Stomach smooth muscle (tissue), 2 donors: ENCODE measurements around the gene SMPD3.

Experiments
- H3K27ac ChIP-seq: one replicate; pipeline ENCODE4 v1.7.0; 2013; ENCODE audit warnings: mild to moderate bottlenecking, low read length, inconsistent platforms
- H3K27me3 ChIP-seq, 2 donors: one replicate each; pipeline ENCODE4 v1.7.0; 2013; ENCODE audit warnings: low read length in 2 of 2; ENCODE audit not compliant: insufficient read depth in 2 of 2, control insufficient read depth in 1 of 2
- H3K36me3 ChIP-seq, 2 donors: one replicate each; pipeline ENCODE4 v1.7.0; 2013; ENCODE audit warnings: low read length in 2 of 2; ENCODE audit not compliant: control insufficient read depth in 2 of 2, insufficient read depth in 2 of 2
- H3K4me1 ChIP-seq: one replicate; pipeline ENCODE4 v1.7.0; 2013; ENCODE audit warnings: low read length; ENCODE audit not compliant: control insufficient read depth, insufficient read depth
- H3K4me3 ChIP-seq, 2 donors: one replicate each; pipeline ENCODE4 v1.7.0; 2013; ENCODE audit warnings: low read length in 2 of 2
- H3K9ac ChIP-seq, 2 donors: one replicate each; pipeline ENCODE4 v1.7.0; 2013; ENCODE audit warnings: low read length in 2 of 2, mild to moderate bottlenecking in 1 of 2
- H3K9me3 ChIP-seq, 2 donors: one replicate each; pipeline ENCODE4 v1.7.0; 2013; ENCODE audit warnings: low read length in 2 of 2; ENCODE audit not compliant: control insufficient read depth in 2 of 2
- donor health status: healthy.
- donor health status: Pancreatic carcinoma.

Gene SMPD3

DNA sequence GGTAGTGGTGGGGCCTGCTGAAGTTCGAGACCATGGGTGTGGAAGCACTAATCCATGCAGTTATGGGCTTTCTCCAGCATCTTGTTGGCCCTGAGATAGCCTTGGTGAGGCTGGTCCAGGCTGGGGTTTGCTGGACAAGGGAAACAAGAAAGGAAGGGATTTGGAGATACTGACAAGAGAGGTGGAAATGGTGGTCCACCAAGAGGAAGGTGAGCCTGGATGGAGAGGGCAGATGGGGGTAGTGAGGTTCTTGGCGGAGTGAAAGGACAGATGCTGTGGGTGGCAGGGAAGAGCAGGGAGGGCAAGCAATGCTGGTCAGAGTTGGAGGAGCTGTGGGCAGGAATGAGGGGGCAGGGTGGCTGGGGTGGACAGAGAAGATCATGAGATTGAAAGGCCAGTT lies 5.5 kb upstream of the SMPD3 start:
- Histone ChIP-seq H3K36me3 (no peaks in the 10 kb centered on the region), H3K4me1 (peaks cover 1% of the 10 kb centered on the region), H3K27me3 (no peaks in the 10 kb centered on the region), H3K9ac (no peak overlapping the region), H3K4me3 (no peak overlapping the region), H3K27ac (no peak overlapping the region), H3K9me3 (no peaks in the 10 kb centered on the region)

DNA sequence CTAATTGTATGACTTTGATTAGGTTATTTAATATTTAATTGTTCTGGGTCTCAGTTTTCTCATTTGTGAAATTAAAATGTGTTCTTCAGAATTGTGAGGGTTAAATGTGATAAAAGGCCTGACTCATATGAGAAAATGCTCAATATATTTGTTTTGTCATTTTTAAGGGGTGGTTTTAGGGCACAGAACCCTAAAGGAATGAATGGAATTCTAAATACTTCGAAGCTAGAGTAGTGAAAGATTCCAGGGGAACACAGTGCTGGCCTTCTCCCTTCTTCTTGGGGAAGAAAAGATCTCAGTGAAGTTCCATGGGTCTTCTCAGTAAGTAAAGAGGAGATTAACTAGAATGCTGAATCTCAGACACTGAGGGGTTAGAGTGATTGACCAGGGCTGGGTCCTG lies 3.9 kb upstream of the SMPD3 start:
- Histone ChIP-seq H3K4me1 (peaks cover 15% of the 10 kb centered on the region), H3K9ac (no peak overlapping the region), H3K36me3 (no peaks in the 10 kb centered on the region), H3K4me3 (no peak overlapping the region), H3K27ac (no peak overlapping the region), H3K9me3 (no peaks in the 10 kb centered on the region), H3K27me3 (no peaks in the 10 kb centered on the region)

DNA sequence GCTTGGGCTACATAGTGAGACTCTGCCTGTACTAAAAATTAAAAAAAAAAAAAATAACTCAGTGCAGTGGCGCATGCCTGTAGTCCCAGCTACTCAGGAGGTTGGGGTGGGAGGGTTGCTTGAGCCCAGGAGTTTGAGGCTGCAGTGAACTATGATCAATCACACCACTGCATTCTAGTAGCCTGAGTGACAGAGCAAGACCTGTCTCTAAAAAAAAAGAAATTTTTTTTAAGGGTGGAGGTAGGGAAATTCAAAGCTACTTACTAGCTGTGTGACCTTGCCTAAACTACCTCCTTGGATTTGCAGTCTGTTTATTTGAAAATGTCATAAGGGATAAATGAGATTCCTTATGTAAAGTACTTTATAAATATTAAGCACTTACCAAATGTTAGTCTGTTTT lies 3.4 kb upstream of the SMPD3 start:
- H3K9ac ChIP-seq: no peak overlapping the region
- no peaks in the 10 kb centered on the region for H3K36me3 ChIP-seq
- H3K27me3 ChIP-seq: peaks cover 0 to 1% of the 10 kb centered on the region in 2 donors
- no peak overlapping the region for H3K27ac ChIP-seq
- peaks cover 19% of the 10 kb centered on the region for H3K4me1 ChIP-seq
- no peaks in the 10 kb centered on the region for H3K9me3 ChIP-seq
- H3K4me3 ChIP-seq: no peak overlapping the region

DNA sequence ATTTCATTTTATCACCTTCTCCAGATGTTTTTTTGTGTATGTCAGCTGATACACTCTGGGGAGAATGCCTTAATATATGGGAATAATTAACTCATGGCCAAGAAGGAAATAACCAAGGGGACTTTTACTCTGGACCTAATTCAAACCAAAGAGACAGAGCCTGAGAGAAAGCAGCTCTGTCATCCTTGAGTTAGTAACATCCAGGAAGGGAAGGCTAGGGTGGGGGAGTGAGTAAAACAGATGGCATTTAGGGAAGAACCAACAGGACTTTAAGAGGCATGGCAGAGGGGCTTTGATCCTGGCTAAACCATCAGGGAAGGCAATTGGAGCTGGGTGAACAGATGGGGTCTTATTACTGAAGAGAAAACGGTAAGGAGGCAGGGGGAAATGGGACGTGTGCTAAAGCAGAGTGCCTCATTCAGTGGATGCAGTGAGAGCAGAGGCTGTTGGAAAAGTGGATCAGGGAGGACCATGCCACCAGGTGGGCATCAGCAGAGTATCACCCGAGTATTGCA lies 2.5 kb upstream of the SMPD3 start:
- Histone ChIP-seq H3K4me3 (no peak overlapping the region), H3K9ac (no peak overlapping the region), H3K4me1 (peaks cover 27% of the 10 kb centered on the region), H3K27me3 (peaks cover 2 to 4% of the 10 kb centered on the region in 2 donors), H3K9me3 (no peaks in the 10 kb centered on the region), H3K27ac (no peak overlapping the region), H3K36me3 (no peaks in the 10 kb centered on the region)

DNA sequence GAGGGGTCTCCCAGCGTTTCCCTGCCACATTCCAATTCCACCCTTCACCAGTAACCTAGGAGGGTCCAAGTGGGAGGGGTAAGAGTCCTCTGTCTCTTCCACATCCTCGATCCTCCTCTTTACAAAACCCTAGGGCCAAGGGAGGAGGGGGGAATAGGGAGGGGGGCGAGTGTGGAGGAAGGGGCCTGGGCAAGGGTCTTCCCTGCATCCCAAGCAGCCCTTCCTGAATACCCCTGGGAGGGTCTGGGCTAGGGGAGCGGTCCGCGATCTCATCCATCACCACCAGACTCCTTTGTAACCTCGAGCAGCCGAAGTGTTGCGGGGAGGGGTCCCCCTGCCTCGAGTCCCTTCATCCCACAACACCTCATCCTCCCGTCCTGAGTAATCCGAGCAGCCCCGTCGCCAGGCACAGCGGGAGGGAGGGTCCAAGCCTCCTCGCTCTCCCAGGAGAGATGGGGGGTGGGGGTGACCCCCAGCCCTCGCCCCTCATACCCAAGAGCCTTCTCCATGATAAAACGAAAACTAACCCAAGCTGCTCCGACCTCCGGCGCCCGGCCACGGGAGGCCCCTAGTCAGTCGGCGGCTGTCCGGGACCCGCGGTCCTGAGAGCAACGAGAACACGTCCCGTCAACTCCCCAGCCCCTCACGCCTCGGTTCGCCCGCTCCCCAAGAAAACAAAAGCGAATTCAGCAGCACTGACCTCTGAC lies 502 bp downstream of the SMPD3 start:
- Histone ChIP-seq H3K9ac (no peak overlapping the region), H3K4me1 (peaks cover 27% of the 10 kb centered on the region), H3K27me3 (peaks cover 4% of the 10 kb centered on the region in 2 donors), H3K9me3 (no peaks in the 10 kb centered on the region), H3K27ac (no peak overlapping the region), H3K4me3 (peak overlapping the region; percentile 69 to 74), H3K36me3 (no peaks in the 10 kb centered on the region)

DNA sequence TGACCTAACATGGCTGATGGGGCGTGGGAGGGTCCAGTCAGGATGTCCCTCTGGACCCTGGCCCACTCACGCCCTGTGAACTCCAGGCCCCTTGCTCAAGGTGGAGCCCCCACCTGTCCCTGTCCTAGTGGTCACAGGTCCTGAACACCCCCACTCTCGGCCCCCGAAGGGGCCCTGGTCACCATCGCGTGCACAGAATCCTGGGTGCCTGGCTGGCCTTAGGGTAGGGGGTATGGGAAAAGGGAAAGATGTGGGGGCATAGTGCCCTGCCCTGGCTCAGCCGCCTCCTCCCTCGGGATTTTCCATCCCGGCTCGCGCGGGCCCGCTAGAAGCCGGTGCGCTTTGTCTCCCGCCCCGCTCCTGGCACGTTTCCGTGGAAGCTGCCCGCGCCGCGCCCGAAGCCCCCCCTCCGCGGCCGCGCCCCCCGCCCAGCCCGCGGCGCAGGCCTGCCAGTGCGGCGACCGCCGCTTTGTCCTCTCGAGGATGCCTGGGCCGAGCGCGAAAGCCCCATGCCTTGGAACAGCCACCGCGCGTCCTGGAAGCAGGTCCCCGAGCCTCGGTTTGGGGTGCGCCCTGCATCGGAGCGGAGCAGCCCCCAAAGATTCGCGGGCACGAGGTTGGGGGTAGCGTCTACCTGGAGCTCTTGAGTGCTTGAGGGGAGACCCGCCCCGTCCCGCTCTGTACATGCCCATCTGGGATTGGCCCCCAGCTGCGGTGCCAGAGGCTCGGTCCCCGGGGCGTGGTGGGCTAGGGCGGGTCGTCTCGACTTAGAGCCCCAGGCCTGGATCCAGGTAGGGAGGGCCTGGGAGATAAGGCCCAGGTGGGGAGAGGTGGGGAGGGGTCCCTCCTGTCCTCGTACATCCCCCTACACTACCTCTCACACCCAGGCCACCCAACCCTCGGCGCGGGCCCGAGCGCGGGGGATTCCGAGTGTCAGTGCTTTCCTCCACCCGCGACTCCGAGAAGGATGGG lies 1.3 kb downstream of the SMPD3 start:
- H3K4me3 ChIP-seq: peak overlapping the region in 1 of 2 donors; percentile 74

DNA sequence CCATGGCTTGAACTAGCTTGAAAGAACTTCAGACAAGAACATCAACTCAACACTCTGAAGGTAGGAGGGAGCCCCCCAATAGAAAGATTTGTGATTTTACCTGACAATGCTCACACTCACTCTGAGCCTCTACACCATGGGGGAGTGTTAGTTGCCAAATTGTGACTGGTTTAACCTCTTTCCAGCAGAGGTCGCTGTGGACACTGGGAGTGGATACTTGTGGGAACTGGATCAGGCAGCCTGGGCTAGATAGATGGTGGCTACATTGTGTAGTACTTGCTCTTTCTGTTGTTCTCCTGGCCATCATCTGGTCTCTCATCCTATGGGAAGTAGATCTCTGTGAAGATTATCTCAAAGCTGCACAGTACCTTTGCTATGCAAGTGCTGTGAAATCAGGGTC lies 2.9 kb downstream of the SMPD3 start:
- no peak overlapping the region for H3K9ac ChIP-seq
- H3K4me1 ChIP-seq: peaks cover 27% of the 10 kb centered on the region
- H3K9me3 ChIP-seq: no peaks in the 10 kb centered on the region
- H3K27me3 ChIP-seq: peaks cover 4 to 10% of the 10 kb centered on the region in 2 donors
- no peak overlapping the region for H3K4me3 ChIP-seq
- no peaks in the 10 kb centered on the region for H3K36me3 ChIP-seq
- H3K27ac ChIP-seq: no peak overlapping the region

More for the DNA sequence above, 1.3 kb downstream of the SMPD3 start:
- no peak overlapping the region for H3K9ac ChIP-seq
- no peak overlapping the region for H3K27ac ChIP-seq
- H3K27me3 ChIP-seq: peaks cover 4 to 10% of the 10 kb centered on the region in 2 donors
- H3K36me3 ChIP-seq: no peaks in the 10 kb centered on the region
- H3K9me3 ChIP-seq: no peaks in the 10 kb centered on the region
- H3K4me1 ChIP-seq: peaks cover 27% of the 10 kb centered on the region

DNA sequence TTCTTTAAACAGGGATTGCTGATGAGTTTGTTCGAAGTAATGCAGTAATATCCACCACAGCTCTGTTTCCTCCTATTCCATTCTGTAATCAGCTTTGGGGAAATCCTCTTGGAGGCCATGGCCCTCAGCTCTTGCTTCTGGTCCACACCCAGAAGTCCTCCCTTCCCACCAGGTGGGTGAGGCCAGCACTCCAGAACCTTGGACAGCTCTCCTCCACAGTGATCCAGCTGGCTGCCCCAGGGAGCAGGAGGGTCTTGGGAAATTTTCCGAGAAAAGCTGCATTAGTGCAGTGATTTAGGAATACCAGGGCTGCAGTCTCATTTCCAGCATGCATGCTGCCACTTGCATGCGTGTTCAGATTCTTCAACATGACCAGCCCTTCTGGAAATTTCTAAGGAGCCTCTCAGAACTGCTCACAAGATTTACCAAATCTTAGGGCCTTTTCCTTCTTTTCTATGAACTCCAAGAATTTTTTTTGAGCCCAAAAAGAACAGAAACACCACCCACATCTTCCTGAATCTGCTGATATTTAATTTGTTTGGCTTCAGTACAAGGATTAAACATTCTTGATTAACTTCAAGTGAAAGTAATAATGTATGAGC lies 4.2 kb downstream of the SMPD3 start:
- Histone ChIP-seq H3K4me1 (peaks cover 27% of the 10 kb centered on the region), H3K9me3 (no peaks in the 10 kb centered on the region), H3K4me3 (no peak overlapping the region), H3K27me3 (peaks cover 9 to 17% of the 10 kb centered on the region in 2 donors), H3K9ac (no peak overlapping the region), H3K36me3 (no peaks in the 10 kb centered on the region), H3K27ac (no peak overlapping the region)

DNA sequence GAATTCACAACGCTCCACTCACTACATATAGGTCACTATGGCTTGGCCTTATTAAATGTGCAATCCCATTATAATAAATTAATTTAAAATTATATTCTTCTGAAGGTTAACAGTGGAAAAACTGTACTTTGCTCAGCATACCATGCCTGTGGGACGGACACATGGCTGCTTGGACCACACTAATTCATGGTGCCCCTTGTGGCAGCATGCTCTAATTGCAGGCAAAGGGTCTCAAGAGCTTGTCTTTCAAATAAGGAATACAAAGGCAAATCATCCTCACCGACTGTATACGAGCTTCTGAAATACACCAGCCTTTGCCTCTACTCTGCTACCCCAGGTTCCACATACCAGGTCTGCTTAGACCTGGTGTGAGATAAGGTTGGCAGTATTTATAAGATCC lies 11.7 kb downstream of the SMPD3 start:
- H3K4me3 ChIP-seq: no peak overlapping the region
- no peaks in the 10 kb centered on the region for H3K4me1 ChIP-seq
- peaks cover 0 to 5% of the 10 kb centered on the region in 2 donors for H3K9me3 ChIP-seq
- H3K27ac ChIP-seq: no peak overlapping the region
- no peaks in the 10 kb centered on the region for H3K36me3 ChIP-seq
- H3K9ac ChIP-seq: no peak overlapping the region
- H3K27me3 ChIP-seq: peaks cover 9 to 10% of the 10 kb centered on the region in 2 donors

DNA sequence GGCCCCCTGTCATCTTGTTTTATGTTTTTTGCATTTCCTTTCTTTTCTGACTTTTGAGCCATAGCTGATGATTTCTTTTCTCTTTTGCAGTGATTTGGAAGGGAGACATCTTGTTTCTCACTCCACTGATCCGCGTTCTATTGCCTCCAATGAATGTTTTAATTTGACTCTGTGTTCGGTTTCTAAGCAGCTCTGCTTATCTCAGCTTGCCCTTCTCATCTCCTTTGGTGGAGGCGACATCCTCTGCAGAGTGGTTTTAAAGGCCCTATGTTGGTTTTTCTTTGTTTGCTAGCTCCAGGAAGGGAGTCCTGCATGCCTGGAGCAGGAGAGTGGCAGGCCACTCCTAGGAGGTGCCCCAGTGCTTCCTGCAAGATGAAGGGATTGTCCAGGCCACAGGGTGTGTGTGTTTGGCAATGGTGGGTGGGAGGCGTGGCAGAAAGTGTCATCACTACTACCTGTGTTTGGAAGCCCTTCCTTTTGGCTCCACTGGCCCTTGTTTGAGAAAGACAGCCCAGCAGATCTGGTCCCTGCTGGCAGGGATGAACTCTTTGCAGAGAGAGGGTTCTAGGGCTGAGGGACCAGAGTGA lies 13.6 kb downstream of the SMPD3 start:
- Histone ChIP-seq H3K27me3 (peaks cover 6 to 7% of the 10 kb centered on the region in 2 donors), H3K36me3 (no peaks in the 10 kb centered on the region), H3K9ac (no peak overlapping the region), H3K4me3 (no peak overlapping the region), H3K27ac (no peak overlapping the region), H3K9me3 (peaks cover 0 to 5% of the 10 kb centered on the region in 2 donors), H3K4me1 (no peaks in the 10 kb centered on the region)
